ENCODE measurements around the gene GALNT18.

Gene GALNT18

GRCh38 chr11:11500744-11501487 lies 120.9 kb downstream of the GALNT18 start:
- H3K4me3 ChIP-seq (ENCODE audit: low read depth, low read length): no peak overlapping the region
- TF ChIP-seq, protein P1, sequence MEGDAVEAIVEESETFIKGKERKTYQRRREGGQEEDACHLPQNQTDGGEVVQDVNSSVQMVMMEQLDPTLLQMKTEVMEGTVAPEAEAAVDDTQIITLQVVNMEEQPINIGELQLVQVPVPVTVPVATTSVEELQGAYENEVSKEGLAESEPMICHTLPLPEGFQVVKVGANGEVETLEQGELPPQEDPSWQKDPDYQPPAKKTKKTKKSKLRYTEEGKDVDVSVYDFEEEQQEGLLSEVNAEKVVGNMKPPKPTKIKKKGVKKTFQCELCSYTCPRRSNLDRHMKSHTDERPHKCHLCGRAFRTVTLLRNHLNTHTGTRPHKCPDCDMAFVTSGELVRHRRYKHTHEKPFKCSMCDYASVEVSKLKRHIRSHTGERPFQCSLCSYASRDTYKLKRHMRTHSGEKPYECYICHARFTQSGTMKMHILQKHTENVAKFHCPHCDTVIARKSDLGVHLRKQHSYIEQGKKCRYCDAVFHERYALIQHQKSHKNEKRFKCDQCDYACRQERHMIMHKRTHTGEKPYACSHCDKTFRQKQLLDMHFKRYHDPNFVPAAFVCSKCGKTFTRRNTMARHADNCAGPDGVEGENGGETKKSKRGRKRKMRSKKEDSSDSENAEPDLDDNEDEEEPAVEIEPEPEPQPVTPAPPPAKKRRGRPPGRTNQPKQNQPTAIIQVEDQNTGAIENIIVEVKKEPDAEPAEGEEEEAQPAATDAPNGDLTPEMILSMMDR (conservative IDR thresholded peaks at IDR 0.05; ENCODE audit: low read depth, low read length): no peak
- DNase-seq (ENCODE audit: low read depth): no peak

- TF ChIP-seq, protein P1 (conservative IDR thresholded peaks at IDR 0.05; ENCODE audit: low read depth, low read length): no peak
- DNase-seq (ENCODE audit: low read depth): no peak
- no peak overlapping the region for H3K4me3 ChIP-seq (ENCODE audit: low read depth, low read length)
Measured at GRCh38 chr11:11499300-11499699, 122.5 kb downstream of the GALNT18 start.

DNA sequence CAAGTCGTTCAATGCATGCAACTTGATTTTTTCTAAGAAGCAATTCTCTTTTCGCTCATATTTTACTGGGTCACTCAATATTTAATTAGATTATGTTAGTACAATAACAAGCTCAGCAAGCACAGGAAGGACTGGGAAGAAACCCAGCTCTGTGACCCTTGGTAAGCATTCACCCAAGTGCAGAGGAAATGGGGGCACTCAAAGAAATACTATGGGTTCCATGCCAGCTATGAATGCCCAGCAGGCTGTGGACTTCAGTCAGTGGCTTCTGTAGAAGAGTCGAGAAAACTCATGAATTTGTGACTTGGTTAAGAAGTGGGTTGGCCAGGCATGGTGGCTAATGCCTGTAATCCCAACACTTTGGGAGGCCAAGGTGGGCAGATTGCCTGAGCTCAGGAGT lies 123.6 kb downstream of the GALNT18 start:
- no peak overlapping the region for H3K4me3 ChIP-seq (ENCODE audit: low read depth, low read length)
- TF ChIP-seq, protein P1 (conservative IDR thresholded peaks at IDR 0.05; ENCODE audit: low read depth, low read length): no peak
- DNase-seq (ENCODE audit: low read depth): no peak

DNA sequence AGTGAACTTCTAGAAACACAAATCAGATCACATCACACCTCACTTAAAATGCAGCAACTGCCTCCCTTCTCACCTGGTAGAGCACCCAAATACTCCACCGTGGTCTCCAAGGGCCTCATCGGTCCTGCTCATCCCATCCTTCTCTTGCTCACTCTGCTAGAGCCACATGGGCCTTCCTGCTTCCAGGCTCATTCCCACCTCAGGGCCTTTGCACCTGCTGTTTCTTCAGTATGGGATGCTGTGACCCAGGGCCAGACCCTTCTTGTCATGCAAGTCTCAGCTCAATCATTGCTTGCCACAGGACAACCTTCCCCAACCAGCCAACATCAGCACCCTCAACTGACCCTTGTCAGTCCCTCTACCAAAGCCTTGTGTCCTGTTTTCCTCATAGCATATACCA lies 124.9 kb downstream of the GALNT18 start:
- TF ChIP-seq, protein P1 (conservative IDR thresholded peaks at IDR 0.05; ENCODE audit: low read depth, low read length): no peak
- DNase-seq (ENCODE audit: low read depth): no peak
- no peak overlapping the region for H3K4me3 ChIP-seq (ENCODE audit: low read depth, low read length)

DNA sequence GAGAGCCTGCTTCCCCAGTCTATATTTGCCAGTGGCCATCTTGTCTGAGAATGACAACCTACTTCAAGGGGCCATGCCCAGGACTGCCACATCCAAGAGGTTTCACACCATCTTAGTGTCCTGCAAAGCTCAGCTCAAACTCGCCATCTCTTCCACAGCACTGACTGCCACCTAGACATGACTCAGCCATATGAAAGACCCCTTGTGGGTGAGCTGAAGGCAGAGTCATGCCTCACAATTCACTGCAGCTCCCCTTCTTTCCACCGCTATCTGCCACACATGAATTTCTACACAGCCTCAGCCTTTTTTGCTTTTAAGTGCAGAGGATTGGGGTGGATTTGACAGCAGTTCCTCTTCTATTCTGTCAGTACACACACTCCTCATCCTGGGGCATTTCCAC lies 127.5 kb downstream of the GALNT18 start:
- DNase-seq (ENCODE audit: low read depth): no peak
- TF ChIP-seq, protein P1 (conservative IDR thresholded peaks at IDR 0.05; ENCODE audit: low read depth, low read length): no peak
- no peak overlapping the region for H3K4me3 ChIP-seq (ENCODE audit: low read depth, low read length)

- TF ChIP-seq, protein P1 (conservative IDR thresholded peaks at IDR 0.05; ENCODE audit: low read depth, low read length): no peak
- no peak for DNase-seq (ENCODE audit: low read depth)
- no peak overlapping the region for H3K4me3 ChIP-seq (ENCODE audit: low read depth, low read length)
Measured at GRCh38 chr11:11493698-11494097, 128.1 kb downstream of the GALNT18 start.

- TF ChIP-seq, protein P1 (conservative IDR thresholded peaks at IDR 0.05; ENCODE audit: low read depth, low read length): no peak
- H3K4me3 ChIP-seq (ENCODE audit: low read depth, low read length): no peak overlapping the region
- no peak for DNase-seq (ENCODE audit: low read depth)
Measured at GRCh38 chr11:11491589-11491988, 130.2 kb downstream of the GALNT18 start.
